K562 (cell line): ENCODE results near the gene SCAMP3. TPM values are rescaled to one million over a fixed set of nuclear protein-coding genes. Genes with fewer than 3 reads are reported as not detected.

Experiments used
- EHMT2 ChIP-seq: fragments of 450-650 bp; IDR thresholded peaks from 2 replicates; pipeline ENCODE4 v1.6.1; 2018; ENCODE audit warnings: antibody characterized with exemption
- ERF ChIP-seq: fragments of 450-650 bp; formaldehyde crosslinking; IDR thresholded peaks from 2 replicates; pipeline ENCODE4 v1.4.0; 2020; ENCODE audit warnings: mild to moderate bottlenecking, mixed read lengths
- GTF2A2 ChIP-seq: IDR thresholded peaks from 2 replicates; pipeline ENCODE4 v1.6.1; 2016; ENCODE audit warnings: mild to moderate bottlenecking, missing genetic modification characterization, missing compliant biosample characterization
- HDAC1 ChIP-seq, 2 experiments: fragments of 450-650 bp; IDR thresholded peaks; 2 replicates each; pipeline ENCODE4 v1.6.1; 2016 to 2017; ENCODE audit warnings: inconsistent platforms in 1 of 2, mild to moderate bottlenecking in 1 of 2, moderate library complexity in 1 of 2
- HDAC6 ChIP-seq: IDR thresholded peaks from 2 replicates; pipeline ENCODE4 v1.6.1; 2012; ENCODE audit warnings: low read depth, mild to moderate bottlenecking, control low read depth, inconsistent platforms, low read length, moderate library complexity
- HMG20A ChIP-seq: fragments of 450-650 bp; formaldehyde crosslinking; conservative IDR thresholded peaks from 2 replicates; pipeline ENCODE4 v1.4.0; 2020; ENCODE audit warnings: mild to moderate bottlenecking, mixed read lengths
- PHF8 ChIP-seq: fragments of 200-600 bp; sonication (generic); IDR thresholded peaks from 2 replicates; pipeline ENCODE4 v1.6.1; 2012; ENCODE audit warnings: mixed run types, mild to moderate bottlenecking, inconsistent platforms, low read length, moderate library complexity, borderline replicate concordance
- POLR2B ChIP-seq: fragments of 450-650 bp; IDR thresholded peaks from 2 replicates; pipeline ENCODE4 v1.6.1; 2018; ENCODE audit warnings: low read depth; ENCODE audit not compliant: partially characterized antibody
- SNRNP70 ChIP-seq: fragments of 200-400 bp; formaldehyde crosslinking; optimal IDR thresholded peaks from 2 replicates; pipeline ENCODE3; 2017; ENCODE audit warnings: low read depth, low read length
- TEAD2 ChIP-seq: fragments of 450-650 bp; IDR thresholded peaks from 2 replicates; pipeline ENCODE4 v1.6.1; 2016; ENCODE audit warnings: missing genetic modification characterization, control low read depth, missing compliant biosample characterization
- ZBED1 ChIP-seq: IDR thresholded peaks from 2 replicates; pipeline ENCODE4 v1.6.1; 2014
- polyA plus RNA-seq, 8 experiments: library from polyadenylated mRNA; depleted of rRNA in 4 of 8; stranded (reverse) in 5 of 8; unstranded in 3 of 8; fragments of >200 nt; fragmentation: Nextera tagmentation in 2 of 8; fragmentation: Illumina TruSeq in 1 of 8; extraction: Ambion mirVana in 2 of 8; extraction: Trizol in 1 of 8; gene quantifications; 2 replicates each; pipeline versions ENCODE4 v1.2.1 to v1.2.3, GENCODE V29; 2011 to 2014; ENCODE audit warnings: inconsistent platforms in 1 of 8, missing spikeins in 1 of 8
- total RNA-seq, 7 experiments: library from RNA; depleted of rRNA in 6 of 7; stranded (reverse); fragments of >200 nt in 6 of 7; fragmentation: Illumina TruSeq in 2 of 7; extraction: Trizol in 2 of 7; gene quantifications; 2 replicates each; pipeline versions ENCODE4 v1.2.1 to v1.2.3, GENCODE V29; 2011 to 2021; ENCODE audit warnings: low replicate concordance in 1 of 7
- TF ChIP-seq, protein P1 (sequence below), 2 experiments: IDR thresholded peaks; 2 replicates each; pipeline ENCODE4 v1.6.1; 2012; ENCODE audit warnings: improper control_type of control experiment in 2 of 2, low read depth in 2 of 2, low read length in 2 of 2, borderline replicate concordance in 1 of 2
- TF ChIP-seq, protein P2 (sequence below): fragments of 450-650 bp; IDR thresholded peaks from 2 replicates; pipeline ENCODE4 v1.6.1; 2016
- TF ChIP-seq, protein P3 (sequence below): fragments of 450-650 bp; IDR thresholded peaks from 2 replicates; pipeline ENCODE4 v1.6.1; 2016; ENCODE audit warnings: low read depth
- TF ChIP-seq, protein P4 (sequence below), 2 experiments: fragments of 250-450 bp in 1 of 2; fragments of 450-650 bp in 1 of 2; sonication (Bioruptor Pico) in 1 of 2; IDR thresholded peaks; 2 replicates each; pipeline versions ENCODE4 v1.6.1 to v1.8.0; 2016 to 2021; ENCODE audit warnings: mild to moderate bottlenecking in 2 of 2, moderate library complexity in 2 of 2, missing compliant biosample characterization in 1 of 2, missing genetic modification characterization in 1 of 2

The SCAMP3 gene
- total and polyA plus RNA-seq, 9 of the 15 experiments (the other 6 are each of a cell fraction or from before 2014, with no cell fraction given) = 14.2 to 131 (median 86.1) TPM

DNA sequence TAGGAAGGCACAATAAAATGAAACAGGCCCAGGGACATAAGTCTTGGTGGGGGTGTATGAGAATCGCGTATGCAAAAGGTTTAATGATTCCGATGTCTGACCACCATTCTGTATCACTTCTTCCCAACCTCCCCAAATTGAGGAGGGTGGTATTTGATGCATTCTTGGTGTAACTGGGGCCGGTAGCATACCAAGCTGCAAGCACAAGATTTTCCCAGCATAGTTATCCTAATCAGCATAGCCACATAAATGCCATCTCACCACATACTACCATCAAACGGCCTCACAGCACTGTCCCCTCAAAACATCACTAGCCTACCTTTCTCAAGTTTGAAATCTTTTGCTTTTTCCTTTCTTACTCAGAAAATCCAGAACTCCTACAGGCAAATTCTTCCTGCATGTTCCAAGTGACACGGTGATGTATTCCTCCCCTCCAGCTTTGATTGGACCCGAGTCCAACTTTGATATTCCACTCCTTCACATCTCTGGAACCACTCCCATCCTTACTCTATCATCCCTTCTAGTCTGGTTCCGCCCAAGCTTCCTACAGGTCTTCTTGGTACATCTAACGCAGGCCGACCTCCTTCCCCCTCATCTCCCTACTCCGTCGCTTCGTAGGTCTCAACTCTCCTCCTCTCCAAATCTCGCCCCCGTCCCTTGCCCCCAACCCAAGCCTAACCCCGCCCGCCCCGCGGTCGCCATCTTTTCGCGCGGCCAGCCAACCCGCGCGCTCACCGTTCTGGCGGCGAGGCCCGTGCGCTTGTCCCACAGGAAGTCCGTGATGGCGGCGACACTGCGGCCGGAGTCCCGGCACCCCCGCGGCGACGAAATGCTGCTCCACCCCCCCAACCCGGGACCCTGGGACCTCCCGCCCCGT is 10.5 kb upstream of the SCAMP3 start (continued):
- TF ChIP-seq, protein P1, sequence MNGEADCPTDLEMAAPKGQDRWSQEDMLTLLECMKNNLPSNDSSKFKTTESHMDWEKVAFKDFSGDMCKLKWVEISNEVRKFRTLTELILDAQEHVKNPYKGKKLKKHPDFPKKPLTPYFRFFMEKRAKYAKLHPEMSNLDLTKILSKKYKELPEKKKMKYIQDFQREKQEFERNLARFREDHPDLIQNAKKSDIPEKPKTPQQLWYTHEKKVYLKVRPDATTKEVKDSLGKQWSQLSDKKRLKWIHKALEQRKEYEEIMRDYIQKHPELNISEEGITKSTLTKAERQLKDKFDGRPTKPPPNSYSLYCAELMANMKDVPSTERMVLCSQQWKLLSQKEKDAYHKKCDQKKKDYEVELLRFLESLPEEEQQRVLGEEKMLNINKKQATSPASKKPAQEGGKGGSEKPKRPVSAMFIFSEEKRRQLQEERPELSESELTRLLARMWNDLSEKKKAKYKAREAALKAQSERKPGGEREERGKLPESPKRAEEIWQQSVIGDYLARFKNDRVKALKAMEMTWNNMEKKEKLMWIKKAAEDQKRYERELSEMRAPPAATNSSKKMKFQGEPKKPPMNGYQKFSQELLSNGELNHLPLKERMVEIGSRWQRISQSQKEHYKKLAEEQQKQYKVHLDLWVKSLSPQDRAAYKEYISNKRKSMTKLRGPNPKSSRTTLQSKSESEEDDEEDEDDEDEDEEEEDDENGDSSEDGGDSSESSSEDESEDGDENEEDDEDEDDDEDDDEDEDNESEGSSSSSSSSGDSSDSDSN (IDR thresholded peaks at IDR 0.05; ENCODE audit: borderline replicate concordance in 1 of 2, low read depth in 2 of 2, low read length in 2 of 2) = no peak; a peak in 1 of 4 replicates
- TF ChIP-seq, protein P2, sequence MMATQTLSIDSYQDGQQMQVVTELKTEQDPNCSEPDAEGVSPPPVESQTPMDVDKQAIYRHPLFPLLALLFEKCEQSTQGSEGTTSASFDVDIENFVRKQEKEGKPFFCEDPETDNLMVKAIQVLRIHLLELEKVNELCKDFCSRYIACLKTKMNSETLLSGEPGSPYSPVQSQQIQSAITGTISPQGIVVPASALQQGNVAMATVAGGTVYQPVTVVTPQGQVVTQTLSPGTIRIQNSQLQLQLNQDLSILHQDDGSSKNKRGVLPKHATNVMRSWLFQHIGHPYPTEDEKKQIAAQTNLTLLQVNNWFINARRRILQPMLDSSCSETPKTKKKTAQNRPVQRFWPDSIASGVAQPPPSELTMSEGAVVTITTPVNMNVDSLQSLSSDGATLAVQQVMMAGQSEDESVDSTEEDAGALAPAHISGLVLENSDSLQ = no peak
- TF ChIP-seq ZBED1 (no peak), EHMT2 (no peak), HMG20A (CRISPR knock-in tag) (no peak), POLR2B (no peak), TEAD2 (tag) (no peak), PHF8 (0 out of 2 replicates have a peak, but pooled peaks have one; percentile 51), GTF2A2 (tag) (no peak), ERF (CRISPR knock-in tag) (no peak), SNRNP70 (no peak), HDAC6 (no peak), HDAC1 (IDR thresholded peaks at IDR 0.05) (peak in 1 of 2 experiments; percentile 12; a peak in 1 of 4 replicates)
- TF ChIP-seq, protein P3, sequence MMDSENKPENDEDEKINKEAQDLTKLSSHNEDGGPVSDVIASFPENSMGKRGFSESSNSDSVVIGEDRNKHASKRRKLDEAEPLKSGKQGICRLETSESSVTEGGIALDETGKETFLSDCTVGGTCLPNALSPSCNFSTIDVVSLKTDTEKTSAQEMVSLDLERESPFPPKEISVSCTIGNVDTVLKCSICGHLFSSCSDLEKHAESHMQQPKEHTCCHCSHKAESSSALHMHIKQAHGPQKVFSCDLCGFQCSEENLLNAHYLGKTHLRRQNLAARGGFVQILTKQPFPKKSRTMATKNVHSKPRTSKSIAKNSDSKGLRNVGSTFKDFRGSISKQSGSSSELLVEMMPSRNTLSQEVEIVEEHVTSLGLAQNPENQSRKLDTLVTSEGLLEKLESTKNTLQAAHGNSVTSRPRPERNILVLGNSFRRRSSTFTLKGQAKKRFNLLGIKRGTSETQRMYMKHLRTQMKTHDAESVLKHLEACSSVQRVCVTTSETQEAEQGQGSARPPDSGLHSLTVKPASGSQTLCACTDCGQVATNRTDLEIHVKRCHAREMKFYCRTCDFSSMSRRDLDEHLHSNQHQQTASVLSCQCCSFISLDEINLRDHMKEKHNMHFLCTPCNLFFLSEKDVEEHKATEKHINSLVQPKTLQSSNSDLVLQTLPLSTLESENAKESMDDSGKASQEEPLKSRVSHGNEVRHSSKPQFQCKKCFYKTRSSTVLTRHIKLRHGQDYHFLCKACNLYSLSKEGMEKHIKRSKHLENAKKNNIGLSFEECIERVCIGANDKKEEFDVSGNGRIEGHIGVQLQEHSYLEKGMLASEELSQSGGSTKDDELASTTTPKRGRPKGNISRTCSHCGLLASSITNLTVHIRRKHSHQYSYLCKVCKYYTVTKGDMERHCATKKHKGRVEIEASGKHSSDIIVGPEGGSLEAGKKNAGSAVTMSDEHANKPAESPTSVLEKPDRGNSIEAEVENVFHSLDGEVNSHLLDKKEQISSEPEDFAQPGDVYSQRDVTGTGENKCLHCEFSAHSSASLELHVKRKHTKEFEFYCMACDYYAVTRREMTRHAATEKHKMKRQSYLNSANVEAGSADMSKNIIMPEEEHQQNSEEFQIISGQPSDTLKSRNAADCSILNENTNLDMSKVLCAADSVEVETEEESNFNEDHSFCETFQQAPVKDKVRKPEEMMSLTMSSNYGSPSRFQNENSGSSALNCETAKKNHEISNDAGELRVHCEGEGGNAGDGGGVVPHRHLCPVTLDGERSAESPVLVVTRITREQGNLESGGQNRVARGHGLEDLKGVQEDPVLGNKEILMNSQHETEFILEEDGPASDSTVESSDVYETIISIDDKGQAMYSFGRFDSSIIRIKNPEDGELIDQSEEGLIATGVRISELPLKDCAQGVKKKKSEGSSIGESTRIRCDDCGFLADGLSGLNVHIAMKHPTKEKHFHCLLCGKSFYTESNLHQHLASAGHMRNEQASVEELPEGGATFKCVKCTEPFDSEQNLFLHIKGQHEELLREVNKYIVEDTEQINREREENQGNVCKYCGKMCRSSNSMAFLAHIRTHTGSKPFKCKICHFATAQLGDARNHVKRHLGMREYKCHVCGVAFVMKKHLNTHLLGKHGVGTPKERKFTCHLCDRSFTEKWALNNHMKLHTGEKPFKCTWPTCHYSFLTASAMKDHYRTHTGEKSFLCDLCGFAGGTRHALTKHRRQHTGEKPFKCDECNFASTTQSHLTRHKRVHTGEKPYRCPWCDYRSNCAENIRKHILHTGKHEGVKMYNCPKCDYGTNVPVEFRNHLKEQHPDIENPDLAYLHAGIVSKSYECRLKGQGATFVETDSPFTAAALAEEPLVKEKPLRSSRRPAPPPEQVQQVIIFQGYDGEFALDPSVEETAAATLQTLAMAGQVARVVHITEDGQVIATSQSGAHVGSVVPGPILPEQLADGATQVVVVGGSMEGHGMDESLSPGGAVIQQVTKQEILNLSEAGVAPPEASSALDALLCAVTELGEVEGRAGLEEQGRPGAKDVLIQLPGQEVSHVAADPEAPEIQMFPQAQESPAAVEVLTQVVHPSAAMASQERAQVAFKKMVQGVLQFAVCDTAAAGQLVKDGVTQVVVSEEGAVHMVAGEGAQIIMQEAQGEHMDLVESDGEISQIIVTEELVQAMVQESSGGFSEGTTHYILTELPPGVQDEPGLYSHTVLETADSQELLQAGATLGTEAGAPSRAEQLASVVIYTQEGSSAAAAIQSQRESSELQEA = no peak
- TF ChIP-seq, protein P4, sequence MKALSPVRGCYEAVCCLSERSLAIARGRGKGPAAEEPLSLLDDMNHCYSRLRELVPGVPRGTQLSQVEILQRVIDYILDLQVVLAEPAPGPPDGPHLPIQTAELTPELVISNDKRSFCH (CRISPR knock-in tag; IDR thresholded peaks at IDR 0.05) = no peak
- TF ChIP-seq, protein P4 (tag; IDR thresholded peaks at IDR 0.05) = no peak
